LNCaP clone FGC (cell line): ENCODE results near the gene SNX2.
A peak's percentile ranks its signal among the peaks of the same experiment; 100 is the strongest.

Source experiments
- DNase-seq: peaks from one replicate; pipeline ENCODE4 v3.0.0-alpha.2; 2011; ENCODE audit warnings: low read depth
- H3K4me3 ChIP-seq: 2 replicates; pipeline ENCODE4 v1.5.1; 2011; ENCODE audit warnings: mild to moderate bottlenecking, low read depth, low read length, control low read depth
- CTCF ChIP-seq: IDR thresholded peaks from 2 replicates; pipeline ENCODE4 v1.5.1; 2012; ENCODE audit warnings: mild to moderate bottlenecking; ENCODE audit not compliant: control insufficient read depth, insufficient read depth; ENCODE audit errors: extremely low read depth

Gene SNX2

GRCh38 chr5:122770477-122770876 is 4.4 kb upstream of the SNX2 start:
- DNase-seq = no peak

GRCh38 chr5:122772446-122772845 is 2.4 kb upstream of the SNX2 start:
- no peak overlapping the region for H3K4me3 ChIP-seq
- no peak for DNase-seq
- TF ChIP-seq CTCF = no peak

More at GRCh38 chr5:122770477-122770876, 4.4 kb upstream of the SNX2 start:
- no peak for TF ChIP-seq CTCF
- H3K4me3 ChIP-seq = no peak overlapping the region

GRCh38 chr5:122773619-122774018 is 1.3 kb upstream of the SNX2 start:
- no peak for TF ChIP-seq CTCF
- DNase-seq = no peak
- no peak overlapping the region for H3K4me3 ChIP-seq

- peak overlapping the region; percentile 95 for H3K4me3 ChIP-seq
- no peak for DNase-seq
- no peak for TF ChIP-seq CTCF
These were observed 390 bp upstream of the SNX2 start for GRCh38 chr5:122774519-122774860.

- H3K4me3 ChIP-seq = peak overlapping the region; percentile 95
- no peak for DNase-seq
- TF ChIP-seq CTCF = 0 out of 2 replicates have a peak, but pooled peaks have one; percentile 3
These were observed 966 bp downstream of the SNX2 start for GRCh38 chr5:122775550-122776542.

- no peak for DNase-seq
- TF ChIP-seq CTCF = no peak
- no peak overlapping the region for H3K4me3 ChIP-seq
These were observed 3.3 kb downstream of the SNX2 start for GRCh38 chr5:122778157-122778556.
